DMS79 (cell line): Measurements from ENCODE around the gene SLC10A7.

ENCODE experiments used
- DNase-seq: peaks from one replicate; lab custom pipeline; 2025; lab: John Stamatoyannopoulos, UW

The SLC10A7 gene

GRCh38 chr4:146521541-146522097 is at the start of gene SLC10A7:
Gene SLC10A7, minus strand, starts transcription at chr4:146521940. Its CDS starts 223 bp downstream, at chr4:146521717.
- peak; percentile 15 for DNase-seq

- DNase-seq, result no peak
These were observed 45.7 kb upstream of the SLC10A7 start for GRCh38 chr4:146567396-146567795.

GRCh38 chr4:146564492-146564891 is 42.8 kb upstream of the SLC10A7 start:
- DNase-seq, result no peak

- DNase-seq, result no peak
These were observed 28.4 kb upstream of the SLC10A7 start for GRCh38 chr4:146550161-146550560.

GRCh38 chr4:146548443-146548842 is 26.7 kb upstream of the SLC10A7 start:
- no peak for DNase-seq

GRCh38 chr4:146545102-146545501 is 23.4 kb upstream of the SLC10A7 start:
- DNase-seq, result no peak

- DNase-seq, result no peak
These were observed 12.4 kb upstream of the SLC10A7 start for GRCh38 chr4:146534178-146534577.

- no peak for DNase-seq
These were observed 4.0 kb upstream of the SLC10A7 start for GRCh38 chr4:146525754-146526153.

- no peak for DNase-seq
These were observed 2.9 kb upstream of the SLC10A7 start for GRCh38 chr4:146524663-146525062.

- DNase-seq, result no peak
These were observed 1.1 kb upstream of the SLC10A7 start for GRCh38 chr4:146522869-146523205.

GRCh38 chr4:146522098-146522868 is 543 bp upstream of the SLC10A7 start:
- DNase-seq, result peak; percentile 1

- DNase-seq, result no peak
These were observed 722 bp downstream of the SLC10A7 start for GRCh38 chr4:146520896-146521540.

GRCh38 chr4:146514651-146515357 is 6.9 kb downstream of the SLC10A7 start:
- DNase-seq, result no peak

- DNase-seq, result no peak
These were observed 8.2 kb downstream of the SLC10A7 start for GRCh38 chr4:146513548-146513947.

GRCh38 chr4:146511381-146511780 is 10.4 kb downstream of the SLC10A7 start:
- DNase-seq, result no peak

GRCh38 chr4:146510942-146511341 is 10.8 kb downstream of the SLC10A7 start:
- no peak for DNase-seq

GRCh38 chr4:146508229-146508939 is 13.4 kb downstream of the SLC10A7 start:
- no peak for DNase-seq

GRCh38 chr4:146507632-146508031 is 14.1 kb downstream of the SLC10A7 start:
- DNase-seq, result no peak

GRCh38 chr4:146506272-146506671 is 15.5 kb downstream of the SLC10A7 start:
- DNase-seq, result no peak

- DNase-seq, result no peak
These were observed 21.5 kb downstream of the SLC10A7 start for GRCh38 chr4:146500216-146500615.

- DNase-seq, result no peak
These were observed 23.4 kb downstream of the SLC10A7 start for GRCh38 chr4:146498291-146498690.

- no peak for DNase-seq
These were observed 26.5 kb downstream of the SLC10A7 start for GRCh38 chr4:146495269-146495668.
